Fibroblast of villous mesenchyme (primary cell): ENCODE results near the gene PIK3CB. TPM values are rescaled to one million over a fixed set of nuclear protein-coding genes. Genes with fewer than 3 reads are reported as not detected.

Experiments
- DNase-seq: peaks from one replicate; pipeline ENCODE4 v3.0.0-alpha.2; 2010; ENCODE audit warnings: low read depth
- H3K4me3 ChIP-seq: 2 replicates; pipeline ENCODE4 v1.5.1; 2011; ENCODE audit warnings: low read depth, mild to moderate bottlenecking, low read length
- CTCF ChIP-seq: IDR thresholded peaks from 2 replicates; pipeline ENCODE4 v1.5.1; 2012; ENCODE audit warnings: low read depth, mild to moderate bottlenecking, low read length; ENCODE audit not compliant: insufficient read depth
- total RNA-seq: library from RNA; depleted of rRNA; stranded (reverse); fragments of >200 nt; gene quantifications from 2 replicates; pipeline ENCODE4 v1.2.3, GENCODE V29; 2012

PIK3CB gene
- total RNA-seq, 1 donor, result 9.9 TPM

GRCh38 chr3:138774529-138775253 lies 60.0 kb downstream of the PIK3CB start:
- TF ChIP-seq CTCF, result no peak

GRCh38 chr3:138771585-138771984 lies 63.1 kb downstream of the PIK3CB start:
- no peak overlapping the region for H3K4me3 ChIP-seq
- DNase-seq, result no peak
- no peak for TF ChIP-seq CTCF

More at GRCh38 chr3:138774529-138775253, 60.0 kb downstream of the PIK3CB start:
- no peak overlapping the region for H3K4me3 ChIP-seq
- peak; percentile 99 for DNase-seq

- H3K4me3 ChIP-seq, result no peak overlapping the region
- no peak for DNase-seq
- TF ChIP-seq CTCF, result no peak
These were observed 65.1 kb downstream of the PIK3CB start for GRCh38 chr3:138769616-138770015.

- H3K4me3 ChIP-seq, result no peak overlapping the region
- DNase-seq, result no peak
- no peak for TF ChIP-seq CTCF
These were observed 65.8 kb downstream of the PIK3CB start for GRCh38 chr3:138768946-138769345.

- no peak for DNase-seq
- no peak for TF ChIP-seq CTCF
These were observed 66.6 kb downstream of the PIK3CB start for GRCh38 chr3:138768125-138768524.

GRCh38 chr3:138767498-138768104 lies 67.1 kb downstream of the PIK3CB start:
- DNase-seq, result no peak
- H3K4me3 ChIP-seq, result no peak overlapping the region
- no peak for TF ChIP-seq CTCF

More at GRCh38 chr3:138768125-138768524, 66.6 kb downstream of the PIK3CB start:
- no peak overlapping the region for H3K4me3 ChIP-seq
